Measurements from ENCODE around the gene IKBKE.

Gene IKBKE

GRCh38 chr1:206455666-206456344 lies 14.5 kb upstream of the IKBKE start:
- DNase-seq: no peak

DNA sequence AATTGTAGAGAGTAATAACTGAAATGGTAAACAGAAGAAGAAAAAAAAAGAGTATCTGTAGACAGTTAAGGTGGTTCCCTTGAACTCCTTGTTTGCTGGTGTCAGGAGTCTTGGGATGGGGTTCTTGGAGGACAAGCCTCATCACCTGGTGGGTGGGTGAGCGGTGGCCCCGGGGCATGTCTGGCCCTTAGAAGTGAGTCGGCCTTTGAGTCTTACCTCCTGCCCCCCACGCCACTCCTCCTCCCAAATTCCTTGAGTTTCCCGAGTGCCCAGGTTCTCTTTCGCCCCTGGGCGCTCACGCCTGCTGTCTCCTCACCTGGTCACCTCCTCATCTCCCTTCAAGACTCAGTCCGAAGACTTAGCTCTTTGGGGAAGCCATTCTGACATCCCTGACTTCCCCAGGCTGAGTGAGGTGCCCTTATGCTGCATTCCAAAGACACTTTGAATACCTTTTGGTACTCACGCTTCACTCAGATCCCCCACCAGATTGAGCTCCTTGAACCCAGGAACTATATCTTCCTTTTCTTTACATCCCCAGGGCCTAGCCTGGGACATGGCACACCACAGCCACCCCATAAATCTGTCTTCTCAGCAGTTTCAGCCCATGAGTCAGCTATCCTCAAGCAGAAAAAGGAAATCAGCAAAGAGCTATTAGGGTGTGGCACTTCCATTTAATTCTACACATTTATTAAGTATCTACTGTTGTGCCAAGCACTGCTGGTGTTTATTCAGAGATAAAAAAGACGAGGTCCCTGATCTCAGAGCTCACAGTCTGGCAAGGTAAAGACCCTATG lies 13.5 kb upstream of the IKBKE start:
- peak; percentile 51 to 84 (median 66) for DNase-seq

GRCh38 chr1:206457408-206458120 lies 12.7 kb upstream of the IKBKE start:
- peak; percentile 76 to 90 (median 86) for DNase-seq

- DNase-seq: no peak
Observed at GRCh38 chr1:206459703-206460102, 10.6 kb upstream of the IKBKE start.

DNA sequence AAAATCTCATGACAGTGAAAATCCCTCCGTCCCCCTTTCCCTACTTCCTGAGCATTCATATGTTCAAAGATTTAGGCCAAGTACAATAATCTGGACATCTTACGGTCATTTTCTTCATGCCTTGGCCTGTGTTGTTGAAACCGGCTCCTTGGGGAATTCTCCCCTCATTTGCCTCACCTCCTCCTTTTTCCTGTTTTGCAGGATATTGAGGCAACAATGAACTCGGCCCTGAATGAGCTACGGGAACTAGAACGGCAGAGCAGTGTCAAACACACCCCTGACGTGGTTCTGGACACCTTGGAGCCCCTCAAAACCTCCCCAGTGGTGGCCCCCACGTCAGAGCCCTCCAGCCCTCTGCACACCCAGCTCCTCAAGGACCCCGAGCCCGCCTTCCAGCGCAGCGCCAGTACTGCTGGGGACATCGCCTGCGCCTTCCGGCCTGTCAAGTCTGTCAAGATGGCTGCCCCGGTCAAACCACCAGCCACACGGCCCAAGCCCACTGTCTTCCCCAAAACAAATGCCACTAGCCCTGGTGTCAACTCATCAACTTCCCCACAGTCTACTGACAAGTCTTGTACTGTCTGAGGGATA lies 9.3 kb upstream of the IKBKE start:
- no peak for DNase-seq

- peak; percentile 83 to 91 (median 88) for DNase-seq
Observed at GRCh38 chr1:206461602-206462455, 8.4 kb upstream of the IKBKE start.

DNA sequence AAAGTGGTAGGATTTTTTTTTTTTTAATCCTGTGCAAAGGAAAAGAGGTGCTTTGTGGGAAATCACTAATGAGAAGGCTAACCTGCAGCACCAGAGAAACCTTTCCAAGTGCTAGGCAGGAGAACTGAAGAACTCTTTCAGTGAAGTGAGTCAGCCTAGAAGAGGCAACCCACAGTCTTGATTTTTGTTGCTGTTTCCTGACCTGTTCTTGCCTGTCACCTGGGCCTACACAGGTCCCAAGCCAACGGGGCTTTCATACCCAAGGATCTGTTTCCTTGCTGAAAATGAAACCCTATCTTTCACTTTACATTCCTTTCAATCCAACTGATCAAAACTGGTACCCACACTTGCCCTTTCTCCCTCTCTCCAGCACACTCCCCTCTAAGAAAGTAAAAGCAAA lies 7.1 kb upstream of the IKBKE start:
- no peak for DNase-seq

- no peak for DNase-seq
Observed at GRCh38 chr1:206463911-206464310, 6.4 kb upstream of the IKBKE start.

DNA sequence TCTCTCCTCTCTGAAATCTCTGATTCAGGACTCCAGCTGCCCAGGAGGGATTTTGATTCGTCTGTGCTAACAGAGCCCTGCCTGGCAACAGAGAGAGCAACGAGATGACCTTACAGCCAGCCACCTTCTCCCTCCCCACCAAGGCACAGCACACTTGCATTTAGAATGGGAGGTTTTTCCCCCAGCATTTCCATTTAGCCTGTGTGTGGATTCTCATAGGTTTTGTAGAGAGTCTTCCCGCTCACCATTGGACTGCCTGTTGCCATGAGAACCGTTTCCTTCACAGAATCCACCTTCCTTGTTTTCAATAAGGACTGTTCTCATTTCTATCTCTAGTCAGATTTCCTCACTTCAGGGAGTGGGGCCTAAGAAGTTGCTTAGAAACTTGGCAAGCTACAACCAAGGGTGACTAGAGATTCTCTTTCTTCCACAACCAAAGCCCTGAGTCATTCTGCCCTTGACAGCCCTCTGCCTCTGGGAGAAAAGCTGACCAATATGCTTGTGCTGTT lies 5.8 kb upstream of the IKBKE start:
- DNase-seq: peak; percentile 54 to 84 (median 64)

GRCh38 chr1:206465951-206466350 lies 4.3 kb upstream of the IKBKE start:
- no peak for DNase-seq

GRCh38 chr1:206466840-206467649 lies 3.2 kb upstream of the IKBKE start:
- DNase-seq: no peak

- peak; percentile 95 to 98 (median 96) for DNase-seq
Observed at GRCh38 chr1:206467915-206468314, 2.4 kb upstream of the IKBKE start.

GRCh38 chr1:206468571-206468970 lies 1.7 kb upstream of the IKBKE start:
- DNase-seq: peak in 2 of 4 experiments; percentile 27 to 33

DNA sequence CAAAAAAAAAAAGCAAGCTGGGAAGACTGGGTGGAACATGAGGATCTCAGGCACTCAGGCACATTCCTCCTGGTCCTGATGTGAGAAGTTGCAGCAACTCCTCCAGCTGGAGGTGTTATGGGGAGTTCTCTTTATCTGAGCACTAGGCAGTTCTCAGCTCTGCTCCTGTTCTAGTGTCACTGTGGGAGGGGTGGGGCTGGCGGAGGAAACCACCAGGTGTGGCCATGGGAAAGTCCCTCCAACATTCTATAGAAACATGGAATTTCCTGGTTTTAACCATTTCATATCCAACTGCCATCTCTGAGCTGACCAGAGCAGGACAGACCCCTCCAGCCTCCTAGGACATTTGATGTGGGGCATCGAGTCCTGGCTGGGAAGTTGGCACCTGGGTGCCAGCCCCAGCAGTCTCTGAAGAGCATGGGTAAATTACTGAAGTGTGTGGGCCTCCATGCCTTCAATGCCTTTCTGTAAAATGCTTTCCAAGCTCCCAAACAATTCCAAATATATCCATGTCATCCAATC lies 804 bp upstream of the IKBKE start:
- DNase-seq: no peak

DNA sequence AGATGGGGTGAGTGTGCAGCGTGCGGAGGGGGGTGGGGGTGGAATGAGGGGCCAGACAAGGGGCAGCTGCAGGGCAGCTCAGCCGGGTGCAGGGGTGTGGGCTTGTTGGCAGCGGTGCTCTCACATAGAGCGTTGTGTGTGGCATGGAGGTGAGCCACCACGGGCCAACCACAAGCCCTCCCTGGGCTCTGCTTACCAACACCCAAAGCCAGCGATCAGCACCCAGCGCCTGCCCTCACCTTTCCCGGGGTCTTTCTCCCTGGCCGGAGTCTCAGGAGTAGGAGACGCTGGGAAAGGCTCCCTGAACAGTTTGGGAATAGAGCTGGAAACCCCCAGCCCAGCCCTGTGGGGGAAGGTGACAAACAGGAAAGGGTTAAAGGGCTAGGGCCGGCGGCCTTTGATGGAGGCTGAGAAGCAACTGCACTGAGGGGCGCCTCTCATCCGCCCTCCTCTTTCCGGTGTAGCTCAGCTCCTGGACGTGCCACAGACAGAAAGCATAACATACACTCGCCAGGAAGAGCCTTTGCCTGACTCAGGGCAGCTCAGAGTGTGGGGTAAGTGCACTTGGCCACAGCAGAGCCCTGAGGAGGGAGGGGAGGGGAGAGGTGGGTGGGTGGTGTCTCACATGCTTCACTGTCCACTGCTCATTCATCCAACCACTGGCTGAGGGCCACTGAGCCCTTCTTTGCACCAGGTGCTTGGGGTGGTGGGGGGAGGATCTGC lies 577 bp downstream of the IKBKE start:
- DNase-seq: peak; percentile 69 to 83 (median 82)

DNA sequence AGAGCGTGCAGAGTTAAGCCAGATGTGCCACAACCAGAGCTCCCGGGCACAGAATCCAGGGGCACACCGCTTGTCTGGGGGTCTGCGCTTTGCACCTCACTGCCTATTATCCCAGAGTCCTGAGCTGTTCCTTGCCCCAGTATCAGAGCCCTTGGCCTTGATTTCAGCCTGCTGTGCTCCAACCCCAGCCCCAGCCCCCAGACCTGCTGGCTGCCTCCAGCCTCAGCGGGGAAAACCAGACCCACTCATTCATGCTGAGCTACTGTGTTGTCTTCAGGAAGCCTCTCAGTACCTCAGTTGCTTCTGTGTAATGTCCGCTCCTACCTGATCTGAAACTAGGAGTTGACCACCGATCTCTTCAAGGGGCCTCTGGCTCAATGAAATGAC lies 1.1 kb downstream of the IKBKE start:
- DNase-seq: no peak

GRCh38 chr1:206472024-206472423 lies 1.7 kb downstream of the IKBKE start:
- peak in 1 of 4 experiments; percentile 35 for DNase-seq

- peak; percentile 89 to 95 (median 93) for DNase-seq
Observed at GRCh38 chr1:206472454-206472853, 2.2 kb downstream of the IKBKE start.

- DNase-seq: peak; percentile 49 to 82 (median 76)
Observed at GRCh38 chr1:206472886-206473285, 2.6 kb downstream of the IKBKE start.

DNA sequence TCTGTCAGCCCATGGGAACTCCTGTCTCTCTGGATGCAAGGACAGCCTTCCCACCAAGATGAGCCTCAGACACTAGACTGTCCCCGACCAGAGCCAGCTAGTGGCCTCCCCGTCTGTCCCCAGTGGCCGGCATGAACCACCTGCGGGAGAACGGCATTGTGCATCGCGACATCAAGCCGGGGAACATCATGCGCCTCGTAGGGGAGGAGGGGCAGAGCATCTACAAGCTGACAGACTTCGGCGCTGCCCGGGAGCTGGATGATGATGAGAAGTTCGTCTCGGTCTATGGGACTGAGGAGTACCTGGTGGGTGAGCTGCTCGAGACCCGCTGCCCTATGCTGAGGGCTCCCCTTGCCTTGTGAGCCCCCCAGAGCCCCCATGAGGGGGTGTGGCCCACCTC lies 5.8 kb downstream of the IKBKE start:
- DNase-seq: no peak

Data from suppressor macrophage (primary cell).